ENCODE data around the gene ZSWIM8.

GRCh38 chr10:73838008-73838567 is 52.7 kb downstream of the ZSWIM8 start:
- no peak for TF ChIP-seq POLR2A (IDR thresholded peaks at IDR 0.05; ENCODE audit: control extremely low read depth in 1 of 2, low read depth in 2 of 2, low read length in 2 of 2)
- no peak for TF ChIP-seq POU5F1 (IDR thresholded peaks at IDR 0.05; ENCODE audit: low read depth, low read length)
- TF ChIP-seq POLR2AphosphoS5 (IDR thresholded peaks at IDR 0.05; ENCODE audit: low read depth, low read length): no peak
- TF ChIP-seq TAF7 (optimal IDR thresholded peaks at IDR 0.05; ENCODE audit: borderline replicate concordance, low read depth, low read length): no peak
- no peak for TF ChIP-seq CEBPB (IDR thresholded peaks at IDR 0.05; ENCODE audit: low read depth, low read length)
- TF ChIP-seq CHD1 (IDR thresholded peaks at IDR 0.05; ENCODE audit: low read depth, low read length): no peak
- TF ChIP-seq KDM5A (IDR thresholded peaks at IDR 0.05; ENCODE audit: low read length): no peak
- no peak for TF ChIP-seq ATF3 (IDR thresholded peaks at IDR 0.05; ENCODE audit: insufficient read depth, low read depth, low read length)
- no peak for TF ChIP-seq CTCF (IDR thresholded peaks at IDR 0.05; ENCODE audit: control extremely low read depth in 1 of 3, insufficient read depth in 1 of 3, low read depth in 1 of 3, low read length in 3 of 3)
